GM10248 (cell line): Measurements from ENCODE around the gene DHCR7.

ENCODE experiments used
- CTCF ChIA-PET: fragments of 300-600 bp; sonication (Branson Sonifier 250); formaldehyde crosslinking; extraction: SDS; loops from one replicate; lab custom pipeline; 2021; ENCODE audit warnings: antibody characterized with exemption; lab: Yijun Ruan, JAX
- POLR2A ChIA-PET: fragments of 350-650 bp; sonication (Branson Sonifier 250); formaldehyde crosslinking; extraction: SDS; loops from one replicate; lab custom pipeline; 2020; ENCODE audit warnings: antibody characterized with exemption; lab: Yijun Ruan, JAX
- DNase-seq: peaks from one replicate; pipeline ENCODE4 v3.0.0; 2012; ENCODE audit errors: extremely low spot score
- TF ChIP-seq, protein P1 (sequence below): IDR thresholded peaks from 2 replicates; pipeline ENCODE4 v1.5.1; 2012; ENCODE audit warnings: mild to moderate bottlenecking, low read depth; ENCODE audit errors: extremely low read depth, missing control alignments, control extremely low read depth

DHCR7 gene

DNA sequence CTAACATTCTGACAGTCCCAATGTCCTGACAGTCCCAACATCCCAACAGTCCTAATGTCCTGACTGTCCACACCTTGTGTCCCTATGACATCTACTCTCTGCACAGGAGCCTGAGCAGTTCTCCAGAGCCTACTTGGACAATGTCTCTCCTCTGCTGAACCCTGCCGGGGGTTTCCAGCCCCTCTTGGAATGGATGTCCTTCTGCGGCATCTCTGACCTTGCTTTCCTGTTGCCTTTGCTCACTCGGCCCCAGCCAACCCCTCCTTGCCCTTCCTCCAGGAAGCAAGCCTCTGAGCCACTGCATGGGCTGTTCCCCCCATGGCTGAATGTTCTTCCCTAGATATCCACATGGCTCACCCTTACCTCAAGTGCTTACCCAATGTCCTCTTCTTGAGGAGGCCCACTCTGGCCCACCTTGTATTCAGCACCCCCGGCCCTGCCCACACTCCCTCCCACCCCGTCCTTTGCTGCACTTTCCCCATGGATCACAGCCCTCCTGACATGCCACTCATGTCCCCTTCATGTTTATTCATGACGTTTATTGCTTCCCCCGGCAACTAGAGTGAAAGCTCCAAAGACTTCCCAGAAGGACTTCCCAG is 59.5 kb downstream of the DHCR7 start:
- no peak for DNase-seq
- TF ChIP-seq, protein P1, sequence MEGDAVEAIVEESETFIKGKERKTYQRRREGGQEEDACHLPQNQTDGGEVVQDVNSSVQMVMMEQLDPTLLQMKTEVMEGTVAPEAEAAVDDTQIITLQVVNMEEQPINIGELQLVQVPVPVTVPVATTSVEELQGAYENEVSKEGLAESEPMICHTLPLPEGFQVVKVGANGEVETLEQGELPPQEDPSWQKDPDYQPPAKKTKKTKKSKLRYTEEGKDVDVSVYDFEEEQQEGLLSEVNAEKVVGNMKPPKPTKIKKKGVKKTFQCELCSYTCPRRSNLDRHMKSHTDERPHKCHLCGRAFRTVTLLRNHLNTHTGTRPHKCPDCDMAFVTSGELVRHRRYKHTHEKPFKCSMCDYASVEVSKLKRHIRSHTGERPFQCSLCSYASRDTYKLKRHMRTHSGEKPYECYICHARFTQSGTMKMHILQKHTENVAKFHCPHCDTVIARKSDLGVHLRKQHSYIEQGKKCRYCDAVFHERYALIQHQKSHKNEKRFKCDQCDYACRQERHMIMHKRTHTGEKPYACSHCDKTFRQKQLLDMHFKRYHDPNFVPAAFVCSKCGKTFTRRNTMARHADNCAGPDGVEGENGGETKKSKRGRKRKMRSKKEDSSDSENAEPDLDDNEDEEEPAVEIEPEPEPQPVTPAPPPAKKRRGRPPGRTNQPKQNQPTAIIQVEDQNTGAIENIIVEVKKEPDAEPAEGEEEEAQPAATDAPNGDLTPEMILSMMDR = no peak
- CTCF ChIA-PET = interaction anchor here (0.7 kb wide), 1 partner anchor 13 kb away, joined by 3 read pairs; no protein-coding TSS in a partner anchor
- POLR2A ChIA-PET = no interaction called here

DNA sequence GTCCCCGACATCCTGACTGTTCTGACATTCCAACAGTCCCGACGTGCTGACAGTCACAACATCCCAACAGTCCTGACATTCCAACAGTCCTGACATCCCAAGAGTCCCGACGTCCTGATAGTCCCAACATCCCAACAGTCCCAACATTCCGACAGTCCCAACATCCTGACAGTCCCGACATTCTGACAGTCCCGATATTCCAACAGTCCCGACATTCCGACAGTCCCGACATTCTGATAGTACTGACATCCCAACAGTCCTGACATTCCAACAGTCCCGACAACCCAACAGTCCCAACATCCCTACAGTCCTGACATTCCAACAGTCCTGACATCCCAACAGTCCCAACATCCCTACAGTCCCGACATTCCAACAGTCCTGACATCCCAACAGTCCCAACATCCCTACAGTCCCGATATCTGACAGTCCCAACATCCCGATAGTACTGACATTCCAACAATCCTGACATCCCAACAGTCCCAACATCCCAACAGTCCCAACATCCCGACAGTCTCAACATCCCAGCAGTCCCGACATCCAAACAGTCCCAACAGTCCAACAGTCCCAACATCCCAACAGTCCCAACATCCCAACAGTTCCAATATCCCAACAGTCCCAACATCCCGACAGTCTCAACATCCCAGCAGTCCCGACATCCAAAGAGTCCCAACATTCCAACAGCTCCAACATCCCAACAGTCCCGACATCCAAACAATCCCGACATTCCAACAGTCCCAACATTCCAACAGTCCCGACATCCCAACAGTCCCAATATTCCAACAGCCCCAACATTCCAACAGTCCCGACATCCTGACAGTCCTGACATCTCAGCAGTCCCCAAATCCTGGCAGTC is 60.2 kb downstream of the DHCR7 start:
- POLR2A ChIA-PET = no interaction called here
- CTCF ChIA-PET = no interaction called here
- TF ChIP-seq, protein P1 = no peak
- DNase-seq = no peak

DNA sequence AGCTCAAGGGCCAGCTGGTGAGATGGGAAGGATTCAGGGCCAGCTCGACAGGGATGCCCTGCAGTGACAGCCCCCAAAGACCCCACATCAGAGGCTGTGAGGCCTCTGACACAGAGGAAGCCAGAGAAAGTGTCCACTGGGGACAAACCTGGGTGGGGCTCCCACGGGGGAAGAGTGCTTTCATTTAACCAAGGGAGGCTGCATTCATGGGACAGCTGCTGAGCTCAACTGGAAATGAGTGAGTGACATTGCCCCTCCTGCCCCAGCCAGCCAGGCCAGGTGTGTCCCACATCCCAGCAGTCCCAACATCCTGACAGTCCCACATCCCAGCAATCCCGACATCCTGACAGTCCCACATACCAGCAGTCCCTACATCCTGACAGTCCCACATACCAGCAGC is 61.0 kb downstream of the DHCR7 start:
- POLR2A ChIA-PET = no interaction called here
- TF ChIP-seq, protein P1 = no peak
- no peak for DNase-seq
- CTCF ChIA-PET = no interaction called here

DNA sequence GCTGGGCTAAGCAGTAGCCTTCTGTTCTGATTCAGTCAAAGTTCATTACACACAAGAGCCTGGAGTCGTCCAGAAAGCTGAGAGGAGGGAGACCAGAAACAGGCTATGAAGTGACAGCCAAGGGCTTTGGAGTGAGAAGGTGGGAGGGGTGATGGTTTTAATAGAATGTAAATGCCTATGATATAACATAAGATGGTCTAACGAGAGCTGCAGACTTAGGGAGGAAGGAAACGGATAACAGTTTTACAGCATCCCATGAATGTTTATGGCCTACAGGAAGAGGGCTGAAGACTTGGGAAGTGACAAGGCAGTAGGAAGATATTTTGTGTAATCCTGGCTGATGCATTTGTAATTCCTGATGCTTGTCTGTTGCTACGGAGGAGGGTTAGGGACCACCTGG is 62.0 kb downstream of the DHCR7 start:
- POLR2A ChIA-PET = no interaction called here
- DNase-seq = no peak
- CTCF ChIA-PET = no interaction called here
- TF ChIP-seq, protein P1 = no peak

DNA sequence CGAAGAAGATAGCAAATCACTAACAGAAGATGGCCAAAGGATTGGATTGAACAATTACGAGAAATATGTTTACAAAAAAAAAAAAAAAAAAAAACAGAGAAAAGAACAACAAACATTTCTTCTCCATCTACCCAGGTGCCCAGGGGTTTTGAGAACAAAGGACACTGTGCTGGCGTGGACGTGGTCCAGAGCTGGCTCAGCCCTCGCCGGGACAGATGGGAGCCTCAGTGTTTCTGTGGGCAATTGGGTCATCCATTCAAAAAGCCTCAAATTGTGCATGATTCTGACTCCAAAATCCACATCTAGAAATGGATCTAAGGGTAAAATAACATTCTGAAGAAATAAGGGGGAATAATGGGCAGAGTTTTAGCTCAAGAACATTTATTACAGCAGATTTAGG is 63.1 kb downstream of the DHCR7 start:
- ChIA-PET POLR2A (no interaction called here), CTCF (no interaction called here)
- TF ChIP-seq, protein P1 = no peak
- no peak for DNase-seq

DNA sequence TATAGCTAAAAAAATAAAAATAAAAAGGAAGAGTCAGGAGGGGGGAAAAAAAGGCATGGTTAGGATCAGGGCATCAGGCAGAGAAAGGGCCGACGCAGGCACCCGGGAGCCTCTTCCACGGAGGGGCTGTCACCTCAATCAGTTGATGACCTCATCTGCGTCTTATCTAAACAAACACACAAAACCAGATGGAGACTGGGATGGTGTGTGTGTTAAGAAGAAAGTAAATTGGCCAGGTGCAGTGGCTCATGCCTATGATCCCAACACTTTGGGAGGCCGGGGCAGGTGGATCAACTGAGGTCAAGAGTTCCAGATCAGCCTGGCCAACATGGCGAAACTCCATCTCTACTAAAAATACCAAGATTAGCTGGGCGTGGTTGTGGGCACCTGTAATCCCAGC is 63.6 kb downstream of the DHCR7 start:
- no peak for DNase-seq
- POLR2A ChIA-PET = no interaction called here
- CTCF ChIA-PET = no interaction called here
- TF ChIP-seq, protein P1 = no peak
